RWPE2 (cell line): ENCODE data around the gene SKAP2.

Experiments
- ATAC-seq: fragments of 200-7000 bp; cut with Tn5 transposase; 3 replicates; pipeline ENCODE4 v1.9.1; 2021; ENCODE audit warnings: low read depth
- DNase-seq: peaks from one replicate; pipeline ENCODE4 v3.0.0-alpha.2; 2020; ENCODE audit warnings: low spot score
- H3K27ac ChIP-seq: fragments of 450-650 bp; 2 replicates; pipeline ENCODE4 v1.5.1; 2017; ENCODE audit warnings: mild to moderate bottlenecking; ENCODE audit not compliant: poor library complexity, severe bottlenecking
- H3K27me3 ChIP-seq: fragments of 250-450 bp; sonication (Bioruptor Pico); 2 replicates; pipeline ENCODE4 v1.5.1; 2021; ENCODE audit warnings: mild to moderate bottlenecking, moderate library complexity; ENCODE audit not compliant: insufficient read depth, poor library complexity, severe bottlenecking
- H3K36me3 ChIP-seq: fragments of 250-450 bp; sonication (Bioruptor Pico); 2 replicates; pipeline ENCODE4 v1.5.1; 2020; ENCODE audit warnings: low read depth, mild to moderate bottlenecking, moderate library complexity
- H3K4me1 ChIP-seq: fragments of 250-450 bp; sonication (Bioruptor Pico); 2 replicates; pipeline ENCODE4 v1.5.1; 2021; ENCODE audit warnings: mild to moderate bottlenecking, moderate library complexity; ENCODE audit not compliant: insufficient read depth, poor library complexity, severe bottlenecking
- H3K4me3 ChIP-seq: fragments of 250-450 bp; sonication (Bioruptor Pico); 2 replicates; pipeline ENCODE4 v1.5.1; 2021; ENCODE audit warnings: mild to moderate bottlenecking, moderate library complexity; ENCODE audit not compliant: severe bottlenecking
- H3K9me3 ChIP-seq: fragments of 250-450 bp; sonication (Bioruptor Pico); 2 replicates; pipeline ENCODE4 v1.5.1; 2021; ENCODE audit warnings: mild to moderate bottlenecking, moderate library complexity; ENCODE audit not compliant: severe bottlenecking
- CTCF ChIP-seq: fragments of 450-650 bp; IDR thresholded peaks from one replicate; pipeline ENCODE4 v1.5.1; 2017; ENCODE audit warnings: mild to moderate bottlenecking, moderate library complexity; ENCODE audit not compliant: poor library complexity, severe bottlenecking

Gene SKAP2

GRCh38 chr7:26639111-26639510, 225.3 kb downstream of the SKAP2 start:
- DNase-seq (no peak), ATAC-seq (no peak)
- no peak overlapping the region for H3K4me3 ChIP-seq
- no peaks in the 10 kb centered on the region for H3K9me3 ChIP-seq
- H3K4me1 ChIP-seq: no peaks in the 10 kb centered on the region
- no peaks in the 10 kb centered on the region for H3K36me3 ChIP-seq
- no peak overlapping the region for H3K27ac ChIP-seq
- H3K27me3 ChIP-seq: no peaks in the 10 kb centered on the region
- no peak for TF ChIP-seq CTCF

GRCh38 chr7:26638140-26638539, 226.2 kb downstream of the SKAP2 start:
- ATAC-seq (no peak), DNase-seq (no peak)
- no peak overlapping the region for H3K27ac ChIP-seq
- H3K4me3 ChIP-seq: no peak overlapping the region
- H3K9me3 ChIP-seq: no peaks in the 10 kb centered on the region
- TF ChIP-seq CTCF: no peak
- H3K4me1 ChIP-seq: no peaks in the 10 kb centered on the region
- no peaks in the 10 kb centered on the region for H3K27me3 ChIP-seq
- H3K36me3 ChIP-seq: no peaks in the 10 kb centered on the region

GRCh38 chr7:26637610-26638009, 226.8 kb downstream of the SKAP2 start:
- no peak for DNase-seq
- H3K36me3 ChIP-seq: no peaks in the 10 kb centered on the region
- no peak for ATAC-seq

GRCh38 chr7:26636808-26637207, 227.6 kb downstream of the SKAP2 start:
- no peak for TF ChIP-seq CTCF
- Histone ChIP-seq H3K4me3 (no peak overlapping the region), H3K36me3 (no peaks in the 10 kb centered on the region)

More at GRCh38 chr7:26637610-26638009, 226.8 kb downstream of the SKAP2 start:
- Histone ChIP-seq H3K27me3 (no peaks in the 10 kb centered on the region), H3K4me3 (no peak overlapping the region), H3K27ac (no peak overlapping the region), H3K9me3 (no peaks in the 10 kb centered on the region), H3K4me1 (no peaks in the 10 kb centered on the region)
- TF ChIP-seq CTCF: no peak

GRCh38 chr7:26633557-26633956, 230.8 kb downstream of the SKAP2 start:
- Histone ChIP-seq H3K27ac (no peak overlapping the region), H3K4me1 (no peaks in the 10 kb centered on the region), H3K36me3 (no peaks in the 10 kb centered on the region), H3K27me3 (no peaks in the 10 kb centered on the region), H3K4me3 (no peak overlapping the region), H3K9me3 (no peaks in the 10 kb centered on the region)
- DNase-seq (no peak), ATAC-seq (no peak)
- no peak for TF ChIP-seq CTCF

More at GRCh38 chr7:26636808-26637207, 227.6 kb downstream of the SKAP2 start:
- Histone ChIP-seq H3K9me3 (no peaks in the 10 kb centered on the region), H3K4me1 (no peaks in the 10 kb centered on the region), H3K27ac (no peak overlapping the region), H3K27me3 (no peaks in the 10 kb centered on the region)
- no peak for DNase-seq
- no peak for ATAC-seq
